NCI-H446 (cell line): ENCODE results near the gene CBARP.

Experiments used
- DNase-seq, 2 experiments: peaks; one replicate each; lab custom pipeline; 2025; lab: John Stamatoyannopoulos, UW

CBARP gene

GRCh38 chr19:1237754-1238368 is at the start of gene CBARP:
Gene CBARP, minus strand, starts transcription at chr19:1238005. Its CDS starts 1,905 bp downstream, at chr19:1236100.
- peak in 1 of 2 experiments; percentile 73 for DNase-seq

- no peak for DNase-seq
These were observed 48.9 kb upstream of the CBARP start for GRCh38 chr19:1286487-1287353.

- no peak for DNase-seq
These were observed 48.0 kb upstream of the CBARP start, which contains the start of gene EFNA2 for GRCh38 chr19:1285737-1286360. Gene EFNA2, plus strand, starts transcription at chr19:1285873. Its CDS starts 296 bp downstream, at chr19:1286169.

- no peak for DNase-seq
These were observed 47.4 kb upstream of the CBARP start for GRCh38 chr19:1284979-1285736.

GRCh38 chr19:1284293-1284978 is 46.6 kb upstream of the CBARP start:
- DNase-seq, result no peak

DNA sequence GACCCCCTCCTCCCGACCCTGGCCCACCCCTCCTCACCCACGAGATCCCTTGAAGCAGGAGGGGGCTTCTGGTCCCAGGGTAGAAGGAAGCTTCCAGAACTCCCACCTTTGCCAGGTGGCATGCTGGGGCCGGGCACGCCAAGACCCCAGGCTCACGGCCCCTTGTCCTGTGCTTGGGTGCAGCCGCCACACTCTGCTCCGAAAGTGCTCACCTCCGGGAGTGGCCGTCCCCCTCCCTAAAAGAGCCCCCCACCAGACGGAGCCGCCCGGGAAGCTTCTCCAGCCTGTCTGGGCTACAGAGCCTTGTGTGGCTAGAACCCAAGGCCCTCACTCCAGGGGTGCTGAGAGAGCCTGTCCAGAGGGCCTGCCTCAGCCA is 46.1 kb upstream of the CBARP start:
- no peak for DNase-seq

DNA sequence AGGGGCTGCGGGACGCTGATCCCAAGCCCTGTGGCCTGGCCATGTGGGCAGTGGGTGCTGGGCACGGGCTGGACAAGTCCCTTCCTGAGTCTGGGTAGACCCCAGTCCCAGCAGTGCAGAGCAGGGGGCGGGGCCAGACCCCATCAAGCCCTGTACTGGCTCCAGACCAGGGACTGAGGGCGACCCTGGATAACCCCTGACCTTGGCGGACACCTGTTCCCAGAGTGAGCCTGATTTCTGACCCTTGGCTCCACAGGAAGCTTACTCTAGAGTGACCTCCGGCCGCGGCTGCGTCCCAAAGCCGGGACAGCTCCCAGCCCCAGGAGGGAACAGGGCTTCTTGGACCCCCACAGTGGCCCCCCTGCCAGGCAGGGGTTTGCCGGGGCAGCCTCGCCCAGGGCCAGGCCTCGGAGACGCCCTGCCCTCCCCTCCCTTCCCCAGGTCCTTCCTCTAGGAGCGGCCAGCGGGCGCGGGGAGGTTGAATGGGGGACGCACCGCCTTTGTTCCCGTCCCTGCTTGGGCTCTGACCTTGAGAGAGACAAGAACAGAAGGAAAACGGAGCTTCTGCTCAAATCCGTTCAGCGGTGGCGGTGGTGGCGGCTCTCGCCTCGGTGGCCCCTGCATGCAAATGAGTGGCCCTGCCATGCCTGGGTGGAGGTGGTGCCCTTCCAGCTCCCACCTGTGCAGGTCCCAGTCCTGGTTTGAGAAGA is 45.6 kb upstream of the CBARP start:
- DNase-seq, result no peak

- DNase-seq, result no peak
These were observed 44.9 kb upstream of the CBARP start for GRCh38 chr19:1282588-1283206.

DNA sequence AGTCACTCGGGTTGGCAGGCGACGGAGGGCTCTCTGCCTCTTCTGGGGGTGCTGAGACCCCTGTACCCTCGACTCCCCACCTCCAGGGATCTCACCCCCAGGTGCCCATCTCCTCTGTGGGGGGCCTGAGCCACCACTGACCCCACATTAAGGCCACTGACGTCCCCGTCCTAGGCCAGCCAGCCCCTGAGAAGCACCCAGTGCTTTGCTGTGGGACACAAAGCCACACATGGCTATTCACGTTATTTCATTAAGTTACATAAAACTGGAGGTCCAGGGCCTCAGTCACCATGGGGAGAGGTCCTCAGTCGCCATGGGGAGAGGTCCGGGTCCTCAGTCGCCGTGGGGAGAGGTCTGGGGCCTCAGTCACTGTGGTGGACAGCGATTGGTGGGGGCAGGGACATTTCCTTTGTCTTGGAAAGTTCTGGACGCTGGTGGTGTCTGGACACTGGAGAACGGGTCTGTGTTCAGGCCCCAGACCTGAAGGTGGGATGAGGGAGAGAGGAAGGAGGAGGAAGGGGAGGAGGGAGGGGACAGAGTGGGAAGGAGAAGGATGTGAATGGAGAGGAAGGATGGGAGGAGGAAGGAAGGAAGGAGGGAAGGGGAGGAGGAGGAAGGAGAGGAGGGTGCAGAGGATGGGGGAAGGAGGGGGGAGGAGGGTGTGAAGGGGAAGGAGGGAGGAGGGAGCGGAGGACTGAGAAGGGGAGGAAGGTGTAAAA is 43.9 kb upstream of the CBARP start:
- DNase-seq, result no peak

DNA sequence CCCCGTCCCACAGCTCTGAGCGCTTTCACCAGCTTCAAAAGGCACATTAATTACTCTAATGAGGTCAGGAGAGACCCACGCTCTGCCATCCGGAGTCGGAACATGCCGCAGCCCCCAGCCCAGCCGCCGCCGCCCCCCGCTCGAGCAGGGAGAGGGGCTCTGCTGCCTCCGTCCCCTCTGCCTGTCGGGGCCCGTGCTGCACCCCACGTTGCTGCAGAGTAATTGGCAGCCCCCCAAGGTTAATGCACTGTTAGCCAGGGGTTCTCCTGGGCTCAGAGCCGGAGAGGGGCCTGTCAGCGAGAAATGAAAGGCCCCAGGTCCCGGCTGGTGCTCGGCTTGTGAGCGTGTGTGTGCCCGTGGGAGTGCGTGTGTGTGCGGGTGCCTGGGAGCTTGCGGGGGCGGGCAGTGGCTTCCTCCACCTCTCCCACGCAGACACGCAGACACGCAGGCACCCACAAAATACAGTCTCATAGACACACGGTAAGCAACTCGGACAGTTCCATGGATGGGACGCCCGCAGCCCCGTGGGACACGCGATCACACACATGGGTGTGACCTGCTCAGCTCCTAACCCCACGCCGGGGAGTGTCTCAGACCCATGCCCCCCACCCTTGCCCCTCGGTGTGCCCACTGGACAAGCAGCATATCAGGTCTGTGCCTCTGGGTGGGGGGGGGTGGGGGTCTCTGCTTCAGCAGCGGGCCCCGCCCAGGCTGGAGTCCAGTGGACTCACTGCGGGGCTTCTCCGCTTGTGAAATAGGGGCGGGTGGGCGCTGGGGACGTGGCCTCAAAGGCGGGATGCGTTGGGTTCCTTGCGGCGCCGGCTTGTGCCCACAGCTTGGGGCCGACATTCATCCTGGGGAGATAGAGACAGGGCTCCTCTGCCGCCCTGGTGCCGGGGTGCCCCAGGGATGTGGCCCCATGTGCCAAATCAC is 43.1 kb upstream of the CBARP start:
- no peak for DNase-seq

GRCh38 chr19:1279782-1280341 is 42.1 kb upstream of the CBARP start:
- DNase-seq, result peak; percentile 87 to 89

- no peak for DNase-seq
These were observed 41.2 kb upstream of the CBARP start for GRCh38 chr19:1278713-1279660.

GRCh38 chr19:1278074-1278473 is 40.3 kb upstream of the CBARP start:
- DNase-seq, result no peak

DNA sequence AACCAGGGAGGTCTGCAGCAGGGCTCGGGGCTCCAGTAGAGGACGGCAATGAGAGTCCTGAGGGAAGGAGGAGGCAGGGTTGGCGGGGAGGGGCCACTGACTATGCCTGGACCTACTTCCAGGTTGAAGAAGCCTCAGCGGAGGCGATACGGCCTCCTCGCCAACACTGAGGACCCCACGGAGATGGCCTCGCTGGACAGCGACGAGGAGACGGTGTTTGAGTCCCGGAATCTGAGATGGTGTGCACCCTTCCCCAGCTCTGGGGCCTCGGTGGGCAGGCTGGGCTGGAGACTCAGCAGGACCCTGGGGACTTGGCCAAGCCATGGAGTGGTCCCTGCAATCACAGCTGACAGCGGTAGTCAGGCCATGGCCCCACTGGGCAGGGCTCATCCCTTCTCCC is 39.3 kb upstream of the CBARP start:
- DNase-seq, result no peak

GRCh38 chr19:1276628-1277022 is 38.8 kb upstream of the CBARP start:
- no peak for DNase-seq

DNA sequence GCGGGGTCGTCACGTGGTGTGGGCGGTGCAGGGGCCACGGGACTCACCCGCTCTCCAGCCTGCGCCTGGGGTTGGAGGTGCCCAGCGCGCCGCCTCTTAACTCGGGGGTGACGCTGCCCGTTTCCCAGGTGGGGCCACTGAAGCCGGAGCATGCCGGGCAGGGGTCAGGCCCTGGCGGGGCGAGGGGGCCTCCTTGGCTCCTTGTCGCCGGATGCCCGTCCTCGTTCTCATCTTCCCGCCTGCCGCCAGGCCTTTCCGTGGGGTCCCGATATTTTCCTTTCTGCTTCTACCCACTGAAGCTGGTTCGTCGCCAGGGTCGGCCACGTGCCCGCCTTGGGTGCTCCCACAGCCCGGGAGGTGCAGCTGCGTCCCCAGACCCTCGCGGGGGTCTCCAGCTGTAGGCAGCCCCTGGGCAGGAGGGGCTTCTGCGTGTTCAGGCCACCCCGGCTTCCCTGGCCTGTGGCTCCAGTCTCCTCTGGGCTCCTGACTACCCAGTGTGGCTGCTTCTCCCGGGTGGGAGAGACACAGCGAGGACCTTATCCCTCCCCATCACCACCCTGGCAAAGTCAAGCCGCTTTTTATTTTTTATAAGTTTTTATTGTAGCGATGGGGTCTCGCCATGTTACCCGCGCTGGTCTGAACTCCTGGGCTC is 38.3 kb upstream of the CBARP start:
- no peak for DNase-seq
